ENCODE measurements around the gene SEBOX.

- TF ChIP-seq CTCF (IDR thresholded peaks at IDR 0.05) (no peak), ZFX (IDR thresholded peaks at IDR 0.05; ENCODE audit: borderline replicate concordance) (no peak)
Observed at GRCh38 chr17:28315846-28316705, 48.9 kb downstream of the SEBOX start.
